OCI-M1 (cell line): ENCODE data around the gene CXXC5.

Experiments
- DNase-seq: peaks from one replicate; lab custom pipeline; 2025; lab: John Stamatoyannopoulos, UW

The CXXC5 gene

DNA sequence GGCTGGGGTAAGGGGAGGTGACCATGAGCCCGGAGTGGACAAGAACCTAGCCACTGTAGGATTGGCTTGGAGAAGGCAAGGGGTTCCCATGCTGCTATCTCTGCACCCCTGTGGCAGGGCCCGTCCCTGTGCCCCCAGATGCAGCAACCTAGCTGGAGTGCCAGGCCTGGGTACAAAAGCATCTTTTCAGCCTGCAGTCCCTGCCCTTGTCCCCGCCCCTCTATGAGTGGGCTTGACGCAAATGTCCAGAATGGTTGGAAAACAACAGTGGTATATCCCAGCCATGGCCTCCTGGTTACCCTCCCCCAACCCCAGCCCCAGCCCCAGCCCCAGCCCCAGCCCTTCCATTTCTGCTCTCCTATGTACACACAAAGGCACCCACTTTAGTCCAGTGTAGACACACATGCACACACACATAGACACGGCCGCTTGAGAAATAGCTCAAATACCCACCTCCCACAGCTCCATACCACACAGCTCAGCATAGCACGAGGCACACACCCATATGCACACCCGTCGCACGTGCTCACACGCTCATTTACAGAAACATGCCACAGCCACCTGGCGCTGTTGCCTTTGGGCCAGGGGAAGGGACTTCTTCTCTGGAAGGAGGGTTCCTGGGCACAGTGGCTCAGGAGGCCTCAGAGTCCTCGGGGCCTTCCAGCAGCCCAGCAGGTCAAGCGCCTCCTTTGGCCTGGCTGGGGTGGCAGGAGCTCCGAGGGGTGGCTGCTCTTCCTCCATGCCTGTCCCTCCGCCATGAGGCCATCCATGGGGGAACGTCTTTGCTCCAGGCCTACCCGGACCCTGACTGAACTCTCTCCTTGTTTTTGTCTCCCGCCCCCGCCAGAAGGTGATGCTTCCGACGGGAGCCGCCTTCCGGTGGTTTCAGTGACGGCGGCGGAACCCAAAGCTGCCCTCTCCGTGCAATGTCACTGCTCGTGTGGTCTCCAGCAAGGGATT is 34.1 kb downstream of the CXXC5 start:
- no peak for DNase-seq

DNA sequence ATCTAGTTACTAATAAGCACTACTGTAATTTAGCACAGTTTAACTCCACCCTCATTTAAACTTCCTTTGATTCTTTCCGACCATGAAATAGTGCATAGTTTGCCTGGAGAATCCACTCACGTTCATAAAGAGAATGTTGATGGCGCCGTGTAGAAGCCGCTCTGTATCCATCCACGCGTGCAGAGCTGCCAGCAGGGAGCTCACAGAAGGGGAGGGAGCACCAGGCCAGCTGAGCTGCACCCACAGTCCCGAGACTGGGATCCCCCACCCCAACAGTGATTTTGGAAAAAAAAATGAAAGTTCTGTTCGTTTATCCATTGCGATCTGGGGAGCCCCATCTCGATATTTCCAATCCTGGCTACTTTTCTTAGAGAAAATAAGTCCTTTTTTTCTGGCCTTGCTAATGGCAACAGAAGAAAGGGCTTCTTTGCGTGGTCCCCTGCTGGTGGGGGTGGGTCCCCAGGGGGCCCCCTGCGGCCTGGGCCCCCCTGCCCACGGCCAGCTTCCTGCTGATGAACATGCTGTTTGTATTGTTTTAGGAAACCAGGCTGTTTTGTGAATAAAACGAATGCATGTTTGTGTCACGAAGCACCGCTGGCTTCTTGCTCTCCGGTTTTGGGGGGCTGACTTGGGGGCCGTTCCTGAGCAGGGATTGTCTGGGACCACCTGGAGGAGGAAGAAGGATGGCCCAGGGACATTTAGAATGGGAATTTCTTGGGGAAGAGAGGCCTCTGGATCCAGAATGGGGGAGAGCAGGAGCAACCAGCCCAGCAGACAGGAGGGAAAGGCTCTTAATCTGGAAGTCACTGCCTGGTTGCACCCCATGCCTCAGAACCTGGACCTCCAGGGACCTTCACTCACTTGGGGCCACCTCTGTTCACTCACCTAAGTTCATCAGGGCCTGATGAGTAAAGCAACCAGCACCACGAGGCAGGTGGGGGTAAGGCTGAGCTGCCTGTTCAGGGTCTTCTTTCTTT is 35.4 kb downstream of the CXXC5 start:
- no peak for DNase-seq

DNA sequence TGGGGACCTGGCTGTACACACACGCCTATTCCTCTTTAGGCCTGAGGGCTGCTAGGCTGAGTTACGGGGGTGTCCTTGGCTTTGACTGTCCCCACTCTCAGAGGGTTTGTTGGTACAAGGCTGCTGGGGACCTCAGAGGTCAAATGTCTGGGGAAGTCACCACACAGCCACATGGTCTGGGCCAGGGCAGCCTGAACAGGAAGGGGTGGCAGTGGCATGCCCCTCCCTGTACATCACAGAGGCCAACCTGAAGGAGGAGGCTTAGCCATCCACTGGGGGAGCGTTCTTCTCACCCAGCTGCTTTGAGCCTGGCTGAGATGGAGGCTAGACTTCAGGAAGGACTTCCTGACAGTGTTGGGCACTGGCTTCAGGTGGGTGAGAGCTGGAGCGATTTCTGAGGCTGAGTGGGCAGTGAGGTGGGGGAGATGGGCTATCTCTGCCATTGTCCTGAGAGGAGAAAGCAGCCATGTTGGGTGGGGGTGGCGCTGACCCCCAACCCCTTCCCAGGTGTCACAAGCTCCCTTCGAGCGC is 36.3 kb downstream of the CXXC5 start:
- no peak for DNase-seq

- DNase-seq = no peak
Measured at GRCh38 chr5:139684881-139685749, 37.0 kb downstream of the CXXC5 start.

DNA sequence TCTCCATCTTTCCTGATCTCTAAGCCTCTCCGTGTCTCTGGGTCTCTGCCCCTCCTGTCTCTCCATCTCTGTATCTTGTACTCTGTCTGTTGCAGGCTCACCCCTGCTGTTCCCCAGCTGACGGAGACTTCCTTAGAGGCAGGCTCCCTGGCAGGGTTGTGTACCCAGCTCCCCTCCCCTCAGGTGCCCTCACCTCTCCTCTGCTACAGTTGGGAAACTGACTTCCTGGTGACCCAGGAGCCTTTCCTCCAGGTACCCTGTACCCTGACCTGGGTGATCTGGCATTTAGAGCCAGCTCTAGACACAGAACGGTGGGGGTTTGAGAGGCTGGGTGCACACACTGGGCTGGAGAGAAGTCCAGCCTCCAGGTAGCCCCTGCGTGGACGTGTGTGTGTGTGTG is 37.7 kb downstream of the CXXC5 start:
- DNase-seq = no peak

GRCh38 chr5:139686356-139686705 is 38.2 kb downstream of the CXXC5 start:
- no peak for DNase-seq

GRCh38 chr5:139686706-139687441 is 38.7 kb downstream of the CXXC5 start:
- DNase-seq = no peak

DNA sequence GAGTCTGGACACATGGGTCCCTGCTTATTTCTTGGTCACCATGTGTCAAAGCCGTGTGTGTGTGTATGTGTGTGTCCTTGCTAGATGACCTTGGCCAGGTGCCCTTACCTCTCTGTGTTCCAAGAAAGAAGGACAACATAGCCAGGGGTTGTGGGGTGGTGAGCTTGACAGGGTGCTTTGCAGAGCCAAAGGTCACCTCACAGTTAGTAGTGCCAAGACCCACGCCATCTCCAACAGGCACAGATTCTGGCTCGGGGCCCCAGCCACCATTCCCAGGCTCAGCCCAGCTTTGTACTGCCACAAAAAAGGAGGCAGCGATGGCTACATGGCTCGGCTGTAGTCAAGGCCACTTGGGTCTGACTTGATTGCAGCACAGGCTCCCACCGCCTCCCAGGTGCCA is 39.5 kb downstream of the CXXC5 start:
- DNase-seq = no peak

- DNase-seq = no peak
Measured at GRCh38 chr5:139688088-139688702, 40.0 kb downstream of the CXXC5 start.

DNA sequence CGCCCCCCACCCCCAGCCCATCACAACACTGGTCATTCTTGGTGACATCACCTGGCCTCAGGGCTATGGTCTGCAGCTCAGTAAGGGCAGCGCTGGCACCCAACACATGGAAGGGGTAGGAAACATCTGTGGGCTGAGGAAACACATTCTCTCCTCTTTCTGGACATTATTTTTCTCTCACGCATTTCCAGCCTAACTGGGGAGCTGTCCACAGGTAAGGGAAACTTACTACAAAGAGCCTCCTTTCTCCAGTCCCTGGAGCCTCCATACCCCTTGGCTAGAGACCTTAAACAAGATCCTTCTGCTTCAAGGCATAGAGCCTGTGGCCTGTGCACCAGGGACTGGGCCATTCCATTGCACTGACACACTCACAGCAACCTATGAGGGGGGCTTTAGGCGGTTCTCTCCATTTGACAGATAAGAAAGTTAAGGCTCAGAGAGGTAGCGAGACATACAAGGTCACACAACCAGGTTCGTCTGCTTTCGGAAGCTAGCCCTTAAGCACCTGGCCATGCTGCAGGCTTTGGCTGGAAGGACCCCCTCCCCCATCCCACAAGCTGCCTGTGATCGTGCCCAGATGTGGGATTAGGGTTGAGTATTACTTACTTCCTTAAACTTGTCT is 40.7 kb downstream of the CXXC5 start:
- peak; percentile 49 for DNase-seq

DNA sequence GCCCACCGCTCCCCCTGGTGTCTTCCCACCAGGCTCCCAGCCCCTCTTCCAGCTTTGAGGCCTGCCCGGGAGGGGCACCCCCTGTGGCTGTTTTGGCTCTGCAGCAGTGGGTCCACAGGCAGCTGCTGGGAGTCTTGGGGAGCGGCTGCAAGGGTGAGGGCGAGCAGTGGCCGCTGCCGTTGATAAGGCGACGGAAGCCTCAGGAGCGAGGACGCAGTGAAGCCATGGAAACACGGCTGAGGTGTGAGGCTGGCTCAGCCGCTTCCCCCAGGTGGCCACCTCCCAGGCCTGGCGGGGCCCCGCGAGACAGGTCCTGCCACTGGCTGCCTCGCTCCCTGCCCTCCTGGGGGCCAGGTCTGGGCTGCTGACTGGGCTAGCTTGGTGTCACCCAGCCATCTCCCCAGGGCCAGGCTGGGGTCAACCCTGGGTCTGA is 41.5 kb downstream of the CXXC5 start:
- no peak for DNase-seq

- DNase-seq = peak; percentile 79
Measured at GRCh38 chr5:139690064-139690802, 42.1 kb downstream of the CXXC5 start.

DNA sequence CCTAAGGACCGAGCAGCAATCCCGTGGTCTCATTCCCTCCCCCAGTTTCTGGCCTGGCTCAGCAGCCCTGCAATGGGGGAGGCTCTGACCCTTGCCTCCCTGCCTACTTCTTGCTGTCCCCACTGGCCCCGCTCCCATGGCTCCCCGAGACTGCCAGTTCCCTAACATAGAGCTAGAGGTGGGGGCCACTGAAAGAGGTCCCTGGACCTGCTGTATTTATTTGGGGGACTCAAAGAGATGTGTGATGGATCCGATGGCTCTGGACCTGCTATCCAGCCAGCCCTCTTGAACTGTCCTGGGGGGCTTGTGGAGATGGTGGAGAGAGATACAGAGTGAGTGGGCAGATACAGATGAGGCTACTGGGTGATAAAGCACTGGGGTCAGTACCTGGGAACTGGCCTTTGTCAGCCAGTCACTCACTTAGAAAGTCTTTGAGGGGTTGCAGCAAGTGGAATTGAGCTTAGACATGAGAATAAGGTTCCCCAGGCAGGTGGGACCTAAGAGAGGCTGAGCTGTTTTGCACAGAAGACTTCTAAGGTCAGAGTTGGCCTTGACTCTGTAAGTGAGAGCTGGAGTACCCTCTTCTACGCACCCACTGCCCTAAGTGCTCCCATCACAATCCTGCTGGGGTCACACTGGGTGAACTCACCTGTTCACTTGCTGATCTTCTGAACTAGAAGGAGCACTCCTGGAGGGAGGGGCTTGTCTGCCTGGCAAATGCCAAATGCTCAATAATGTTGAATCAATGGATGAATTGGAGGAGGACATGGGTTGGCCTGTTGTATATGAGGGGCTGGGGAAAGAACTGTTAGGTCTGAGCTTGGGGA is 42.9 kb downstream of the CXXC5 start:
- no peak for DNase-seq

DNA sequence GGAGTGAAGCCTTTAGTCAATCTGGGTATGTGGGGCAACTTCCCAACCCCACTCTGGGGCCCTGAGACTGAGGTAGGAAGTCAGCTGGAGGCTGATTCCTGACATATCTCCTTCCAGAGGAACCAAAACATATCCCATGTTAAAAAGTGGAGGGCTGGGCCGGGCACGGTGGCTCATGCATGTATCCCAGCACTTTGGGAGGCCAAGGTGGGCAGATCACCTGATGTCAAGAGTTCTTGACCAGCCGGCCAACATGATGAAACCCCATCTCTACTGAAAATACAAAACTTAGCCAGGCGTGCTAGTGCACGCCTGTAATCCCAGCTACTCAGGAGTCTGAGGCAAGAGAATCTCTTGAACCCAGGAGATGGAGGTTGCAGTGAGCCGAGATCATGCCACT is 44.0 kb downstream of the CXXC5 start:
- no peak for DNase-seq

DNA sequence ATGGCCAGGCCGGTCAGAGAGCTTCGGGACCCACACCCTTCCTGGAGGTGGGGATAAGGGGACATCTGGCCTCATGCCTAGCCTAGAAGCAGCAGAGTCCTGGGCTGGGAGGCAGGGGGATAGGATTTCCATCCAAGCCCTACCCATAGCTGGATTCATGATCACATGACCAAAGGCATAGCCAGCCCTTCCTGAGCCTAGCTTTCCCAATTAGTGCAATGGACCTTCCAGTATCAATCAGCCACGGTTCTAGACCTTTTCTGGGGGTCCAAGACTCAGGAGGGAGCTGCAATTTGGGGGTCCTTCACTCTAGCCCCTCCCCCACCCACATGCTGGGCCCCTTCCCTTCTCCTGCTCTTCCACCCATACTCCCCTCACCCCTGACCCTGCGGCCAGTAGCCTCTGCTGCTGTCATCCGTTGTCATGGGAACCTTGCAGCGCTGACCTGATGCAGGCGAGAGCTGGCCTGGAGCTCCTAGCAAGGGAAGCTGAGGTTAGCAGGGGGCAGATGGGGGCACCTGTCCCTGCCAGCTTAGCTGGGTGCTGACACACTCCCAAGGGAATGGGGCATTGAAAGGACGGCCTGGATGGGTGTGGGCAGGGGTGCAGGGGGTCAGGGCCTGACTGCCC is 44.6 kb downstream of the CXXC5 start:
- DNase-seq = no peak

DNA sequence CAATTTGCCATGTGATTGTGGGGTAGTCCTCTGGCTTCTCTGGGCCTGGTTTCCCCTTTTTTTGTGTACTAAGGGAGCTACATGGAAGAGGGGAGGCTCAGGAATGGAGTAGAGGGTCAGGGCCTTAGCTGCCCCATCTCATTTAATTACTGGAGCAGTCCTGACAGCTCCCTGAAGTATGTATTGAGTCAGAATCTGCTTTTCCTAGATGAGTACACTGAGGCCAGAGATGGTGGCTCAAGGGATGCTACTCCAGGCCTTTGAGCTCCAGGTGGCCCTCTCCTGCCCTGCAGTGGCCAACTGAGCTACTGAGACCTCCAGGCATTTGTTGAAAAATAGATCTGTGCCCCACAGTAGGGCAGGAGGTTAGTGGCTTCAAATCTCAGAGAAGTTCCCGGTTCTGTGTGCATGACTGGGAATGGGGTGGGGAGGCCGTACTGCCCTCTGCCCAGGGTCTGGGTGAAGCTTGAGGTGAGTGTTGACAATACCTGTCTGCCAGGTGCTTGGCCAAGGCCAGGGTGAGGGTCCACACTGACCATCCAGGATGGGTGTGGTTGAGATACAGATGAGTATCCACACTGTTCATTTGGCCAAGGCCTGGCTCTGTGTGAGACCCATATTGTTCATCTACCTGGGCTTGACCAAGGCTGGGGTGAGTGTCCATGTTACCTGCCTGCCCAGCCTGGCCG is 45.7 kb downstream of the CXXC5 start:
- no peak for DNase-seq

- no peak for DNase-seq
Measured at GRCh38 chr5:139694556-139695177, 46.5 kb downstream of the CXXC5 start.
